ENCODE measurements around the gene DUSP12.
"Not testable (repeated sequence)": the region's sequence is repeated elsewhere in the genome, so short reads cannot be mapped to it uniquely, and the experiment has no call there.

The DUSP12 gene

DNA sequence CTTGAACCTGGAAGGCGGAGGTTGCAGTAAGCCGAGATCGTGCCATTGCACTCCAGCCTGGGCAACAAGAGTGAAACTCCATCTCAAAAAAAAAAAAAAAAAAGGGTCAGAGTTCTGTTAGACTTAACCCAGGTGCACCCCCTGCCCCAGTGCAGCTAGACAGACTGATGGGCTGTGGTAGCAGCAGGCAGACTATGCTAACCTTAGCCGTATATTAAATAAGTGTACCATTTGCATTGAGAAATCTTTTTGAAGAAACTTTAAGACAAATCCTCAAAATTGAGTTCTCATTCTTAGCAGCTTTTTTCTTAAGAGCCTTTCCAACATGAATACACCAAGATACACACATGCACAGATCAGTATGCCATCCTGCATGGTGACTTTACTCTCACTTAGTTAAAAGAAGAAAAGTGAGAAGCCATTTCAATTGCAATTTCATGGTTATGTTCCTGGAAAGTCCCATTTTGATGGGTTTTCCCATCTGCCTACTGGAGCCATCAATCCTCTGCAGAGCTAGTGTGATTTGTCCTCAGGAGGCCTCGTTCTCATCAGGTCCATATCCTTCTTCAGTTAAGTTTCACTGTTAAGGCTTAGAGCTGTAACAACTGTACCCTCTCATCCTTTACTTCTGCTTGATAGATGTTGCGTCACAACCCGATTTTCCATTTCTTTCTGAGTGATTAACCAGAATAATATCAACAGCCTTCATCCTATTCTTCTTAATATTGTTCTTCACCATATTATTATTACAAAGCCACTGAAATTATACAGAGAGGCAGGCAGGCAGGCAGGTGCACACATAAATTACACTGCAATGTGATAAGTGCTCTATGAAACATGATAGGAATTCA, 21.0 kb upstream of the DUSP12 start:
- DNase-seq = no peak

DNA sequence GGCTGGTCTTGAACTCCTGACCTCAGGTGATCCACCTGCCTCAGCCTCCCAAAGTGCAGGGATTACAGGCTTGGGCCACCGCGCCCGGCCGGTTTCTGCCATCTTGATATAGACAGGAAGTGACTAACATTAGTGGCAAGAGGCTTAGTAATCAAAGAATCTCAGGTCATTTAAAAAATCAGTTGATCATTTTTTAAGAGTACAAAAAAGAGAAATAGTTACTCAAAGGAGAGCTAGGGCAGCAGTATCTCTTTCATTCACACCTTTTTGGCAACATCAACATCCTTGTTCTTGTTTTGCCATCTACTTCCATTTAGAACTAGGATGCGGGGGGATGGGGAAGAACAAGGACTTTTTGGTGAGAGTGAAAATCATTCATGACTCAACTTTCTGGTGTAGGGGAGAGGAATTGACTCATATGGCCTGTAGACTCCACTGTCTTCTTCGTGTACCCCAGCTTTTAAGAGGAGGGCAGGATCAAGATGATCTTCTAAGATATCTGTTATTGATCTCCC, 19.5 kb upstream of the DUSP12 start:
- DNase-seq = no peak

DNA sequence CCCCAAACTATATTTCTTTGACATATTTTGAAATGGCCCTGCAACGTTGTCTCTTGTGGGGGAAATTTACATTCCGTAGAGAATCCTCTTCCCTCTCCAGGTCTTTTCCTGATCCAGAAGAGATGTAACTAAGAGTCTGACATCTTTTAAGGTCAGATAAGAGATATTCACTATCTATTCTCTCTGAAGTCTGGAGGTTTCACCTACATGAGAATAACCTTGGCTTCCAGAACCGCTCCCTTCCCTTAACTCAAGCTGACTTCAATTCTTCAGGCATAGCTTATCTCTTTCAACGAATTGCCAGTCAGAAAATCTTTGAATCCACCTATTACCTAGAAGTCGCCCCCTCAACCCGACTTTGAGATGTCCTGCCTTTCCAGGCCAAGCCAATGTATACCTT, 18.3 kb upstream of the DUSP12 start:
- DNase-seq = no peak

DNA sequence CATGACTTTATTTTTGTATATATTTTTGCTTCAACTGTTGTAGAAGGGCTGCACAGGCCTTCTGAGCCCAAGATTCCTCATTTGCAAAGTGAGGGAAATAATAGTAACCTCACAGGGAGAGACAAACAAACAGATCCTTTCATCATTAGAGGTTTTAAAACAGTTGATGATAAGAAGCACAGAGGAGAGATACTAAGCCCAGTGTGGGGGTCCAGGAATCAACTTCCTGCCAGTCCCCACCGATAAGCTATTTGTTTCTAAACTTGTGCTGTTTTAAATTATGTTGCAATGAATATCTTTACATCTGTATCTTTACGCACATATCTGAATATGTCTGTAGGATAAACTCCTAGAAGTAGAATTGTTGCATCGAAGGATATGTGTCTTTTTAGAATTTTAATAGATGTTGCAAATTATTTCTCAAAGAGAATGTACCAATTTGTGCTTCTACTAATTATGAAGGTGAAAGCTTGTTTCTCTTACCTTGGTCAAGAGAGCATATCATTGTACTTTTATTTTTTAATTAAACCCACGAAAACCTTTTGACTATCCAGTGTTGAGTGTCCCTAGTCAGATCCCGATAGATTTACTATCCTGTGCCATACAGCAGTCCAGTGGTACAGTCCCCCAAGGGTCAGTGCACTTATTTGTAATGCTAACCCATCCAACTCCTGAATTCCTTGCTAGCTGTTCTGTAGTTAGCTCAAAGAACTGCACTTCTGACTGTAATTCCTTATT, 17.4 kb upstream of the DUSP12 start:
- DNase-seq = no peak

DNA sequence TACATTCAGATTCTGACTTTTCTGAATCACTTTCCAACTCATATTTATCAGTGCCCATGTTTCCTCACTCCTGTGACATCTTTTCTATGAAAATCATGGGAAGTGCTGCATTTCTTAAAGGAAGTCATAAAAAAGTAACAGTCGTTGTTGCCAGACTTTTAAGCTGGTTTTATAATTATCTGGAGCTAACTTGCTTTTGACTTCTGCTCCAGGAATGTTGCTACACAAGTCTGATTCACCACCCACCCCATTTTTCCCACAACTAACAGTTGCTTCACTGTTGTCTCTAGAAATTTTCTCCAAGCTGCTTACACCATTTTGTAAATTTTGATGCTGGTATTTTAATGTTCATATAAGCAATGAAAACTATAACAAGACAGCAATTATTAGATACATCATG, 16.1 kb upstream of the DUSP12 start:
- no peak for DNase-seq

DNA sequence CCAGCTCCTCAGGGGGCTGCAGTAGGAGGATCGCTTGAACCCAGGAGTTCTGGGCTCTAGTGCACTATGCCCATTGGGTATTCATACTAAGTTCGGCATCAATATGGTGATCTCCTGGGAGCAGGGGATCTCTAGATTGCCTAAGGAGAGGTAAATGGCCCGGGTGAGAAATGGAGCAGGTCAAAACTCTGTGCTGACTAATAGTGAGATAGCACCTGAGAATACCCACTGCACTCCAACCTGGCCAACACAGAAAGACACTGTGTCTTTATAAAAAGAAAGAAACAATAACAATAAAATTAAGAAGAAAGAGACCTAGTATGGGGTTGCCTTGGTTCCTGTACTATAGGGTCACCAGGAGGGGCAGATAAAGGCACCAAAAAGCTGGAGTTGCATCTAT, 13.7 kb upstream of the DUSP12 start:
- DNase-seq = no peak

DNA sequence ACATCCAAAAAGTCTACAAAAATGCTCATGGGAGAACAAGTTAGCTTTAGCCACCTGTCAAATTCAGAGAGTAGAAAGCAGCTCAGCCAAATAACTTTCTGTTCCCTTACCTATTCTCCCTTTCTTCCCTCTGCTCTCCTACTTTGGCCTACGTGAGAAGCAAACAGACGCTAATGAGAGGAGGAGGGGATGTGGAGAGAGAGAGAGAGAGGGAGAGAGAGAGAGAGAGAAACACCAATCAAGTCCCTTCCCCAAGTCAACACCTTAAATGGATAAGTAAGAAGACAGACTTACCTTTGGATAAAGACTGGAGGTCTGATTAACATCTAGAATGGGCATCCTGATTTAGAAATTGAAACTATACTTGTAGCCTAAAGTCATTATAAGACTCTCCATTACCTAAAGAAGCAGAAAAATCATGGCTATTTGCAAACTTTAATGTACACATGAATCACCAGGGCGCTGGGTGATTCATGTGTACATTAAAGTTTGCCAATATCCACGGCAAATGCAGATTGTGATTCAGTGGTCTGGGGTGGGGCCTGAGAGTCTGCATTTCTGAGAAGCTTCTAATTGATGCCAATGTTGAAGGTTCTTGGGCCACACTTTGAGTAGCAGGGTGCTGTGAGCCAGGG, 13.1 kb upstream of the DUSP12 start:
- DNase-seq = no peak

DNA sequence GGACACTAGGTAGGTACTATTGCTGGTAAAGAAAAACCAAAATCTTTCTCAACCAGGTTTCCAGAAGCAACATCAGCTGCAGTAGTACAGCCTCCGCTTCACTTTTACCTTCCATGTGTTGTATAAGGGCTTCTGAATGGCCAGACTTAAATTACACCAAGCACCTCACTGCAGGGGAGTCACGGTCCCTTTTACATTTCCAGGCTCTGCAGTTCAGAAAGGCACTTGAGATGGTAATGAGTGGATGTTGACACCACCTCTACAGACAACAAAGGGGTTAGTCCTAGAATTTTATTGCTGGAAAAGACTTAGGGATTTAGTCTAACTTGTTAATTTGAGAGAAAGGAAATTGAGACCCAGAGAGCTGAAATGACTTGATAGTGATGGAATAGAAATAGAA, 12.0 kb upstream of the DUSP12 start:
- no peak for DNase-seq

DNA sequence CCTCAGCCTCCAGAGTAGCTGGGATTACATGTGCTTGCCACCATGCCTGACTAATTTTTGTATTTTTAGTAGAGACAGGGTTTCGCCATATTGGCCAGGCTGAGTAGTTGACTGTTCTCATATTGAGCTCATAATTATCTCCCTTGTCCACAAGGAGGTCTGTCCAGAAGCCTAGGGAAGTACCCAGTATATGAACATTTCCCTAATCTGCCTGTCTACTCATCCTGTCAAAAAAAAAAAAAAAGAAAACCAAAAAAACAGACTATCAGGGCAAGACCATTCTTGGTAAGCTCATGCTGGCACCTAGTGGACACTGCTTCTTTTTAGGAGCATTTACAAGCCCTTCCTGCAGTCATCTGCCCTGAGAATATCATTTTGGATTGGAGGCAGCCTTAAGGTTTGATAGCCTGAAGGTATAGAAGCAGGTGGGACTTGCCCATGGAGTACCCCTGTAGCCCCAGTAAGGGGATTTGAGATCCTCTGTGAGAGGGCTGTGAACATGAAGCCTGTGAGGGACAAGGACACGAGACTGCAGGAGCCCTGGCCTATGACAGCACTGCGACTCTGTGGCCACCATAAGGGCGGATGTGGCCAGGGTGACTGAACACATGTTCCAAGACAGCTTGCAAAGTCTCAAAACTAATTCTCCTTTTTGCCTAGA, 10.8 kb upstream of the DUSP12 start:
- DNase-seq = peak in 1 of 4 experiments; percentile 6

DNA sequence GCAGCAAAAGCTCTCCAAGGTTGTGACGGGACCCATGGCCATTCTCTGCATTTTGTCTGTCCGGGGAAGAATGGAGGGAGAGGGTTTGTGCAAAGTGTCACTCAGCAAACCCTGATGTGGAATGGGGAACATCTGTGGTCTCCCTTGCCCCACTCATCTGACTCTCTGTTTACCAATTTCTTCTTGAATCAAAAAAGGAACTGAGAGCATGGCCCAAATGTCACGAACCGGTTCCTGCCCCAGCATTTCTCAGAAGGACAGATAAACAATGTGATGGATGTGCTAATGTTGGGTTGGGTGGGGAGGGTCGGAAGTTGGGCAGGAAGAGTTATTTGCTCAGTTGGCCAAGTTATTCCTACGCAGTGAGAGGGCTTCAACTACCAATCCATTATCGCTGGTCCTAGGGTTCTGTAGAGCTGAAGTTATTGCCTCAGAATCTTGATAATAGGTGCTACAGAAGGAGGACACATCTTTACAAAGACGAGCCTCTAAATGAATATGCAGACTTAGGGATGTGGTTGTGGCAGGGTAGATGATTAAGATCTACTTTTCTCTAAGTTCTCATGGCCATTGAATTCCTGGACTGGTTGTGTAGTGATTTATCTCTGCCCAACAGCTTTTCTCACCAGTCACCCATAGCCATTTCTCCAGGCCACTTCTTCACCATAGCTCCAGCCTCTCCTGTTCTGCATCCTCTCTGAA, 9.6 kb upstream of the DUSP12 start:
- DNase-seq = no peak

DNA sequence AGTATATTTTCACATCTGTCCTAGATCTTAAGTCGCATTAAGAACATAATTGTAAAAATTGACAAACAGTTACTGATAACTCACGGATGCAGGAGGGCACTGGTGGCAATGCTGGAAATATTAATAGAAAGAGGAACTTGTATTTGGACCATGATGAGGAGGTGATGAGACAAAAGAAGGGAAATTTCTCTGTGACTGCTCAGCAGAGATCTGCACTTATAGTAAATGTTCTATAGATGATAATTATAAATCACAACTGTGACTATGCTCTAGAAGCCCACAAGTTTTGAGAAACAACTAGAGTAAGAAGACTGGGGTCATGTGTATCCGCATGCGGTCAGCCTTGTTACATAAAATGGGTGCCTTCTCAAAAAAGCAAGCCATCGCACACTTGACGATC, 8.7 kb upstream of the DUSP12 start:
- DNase-seq = no peak

DNA sequence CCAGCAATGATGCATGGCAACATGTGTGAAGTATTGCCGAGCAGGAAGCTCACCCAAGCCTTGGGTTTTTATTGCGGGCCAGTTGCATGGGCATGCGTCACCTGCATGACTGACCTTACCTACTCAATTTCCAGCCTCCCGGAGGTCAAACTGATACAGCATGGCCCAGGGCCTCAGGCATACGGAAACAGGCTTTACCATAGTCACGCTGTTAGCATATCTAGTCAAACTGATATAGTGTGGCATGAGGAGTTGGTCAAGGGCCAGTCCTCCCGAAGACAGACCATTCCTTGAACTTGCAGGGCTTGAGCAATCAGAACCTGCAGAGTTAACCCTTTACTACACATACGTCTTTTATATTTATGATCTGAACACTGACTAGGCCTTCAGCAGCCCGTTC, 6.4 kb upstream of the DUSP12 start:
- no peak for DNase-seq

DNA sequence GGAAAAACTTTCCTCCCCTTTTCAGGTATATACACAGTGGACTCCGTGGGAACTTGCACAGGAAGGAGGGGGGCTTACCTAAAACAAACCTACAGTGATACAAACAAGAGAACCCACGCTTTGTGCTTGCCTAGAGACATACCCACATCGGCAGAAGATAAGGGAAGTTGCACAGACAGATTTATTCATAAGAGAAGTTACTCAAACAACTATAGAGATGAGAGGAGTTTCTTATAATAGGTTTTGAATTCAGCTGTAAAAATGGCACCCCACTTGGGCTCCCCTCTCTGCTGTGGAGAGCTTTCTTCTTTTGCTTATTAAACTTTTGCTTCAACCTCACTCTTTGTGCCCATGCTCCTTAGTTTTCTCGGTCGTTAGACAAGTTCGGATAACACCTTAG, 1.8 kb upstream of the DUSP12 start:
- DNase-seq = no peak

DNA sequence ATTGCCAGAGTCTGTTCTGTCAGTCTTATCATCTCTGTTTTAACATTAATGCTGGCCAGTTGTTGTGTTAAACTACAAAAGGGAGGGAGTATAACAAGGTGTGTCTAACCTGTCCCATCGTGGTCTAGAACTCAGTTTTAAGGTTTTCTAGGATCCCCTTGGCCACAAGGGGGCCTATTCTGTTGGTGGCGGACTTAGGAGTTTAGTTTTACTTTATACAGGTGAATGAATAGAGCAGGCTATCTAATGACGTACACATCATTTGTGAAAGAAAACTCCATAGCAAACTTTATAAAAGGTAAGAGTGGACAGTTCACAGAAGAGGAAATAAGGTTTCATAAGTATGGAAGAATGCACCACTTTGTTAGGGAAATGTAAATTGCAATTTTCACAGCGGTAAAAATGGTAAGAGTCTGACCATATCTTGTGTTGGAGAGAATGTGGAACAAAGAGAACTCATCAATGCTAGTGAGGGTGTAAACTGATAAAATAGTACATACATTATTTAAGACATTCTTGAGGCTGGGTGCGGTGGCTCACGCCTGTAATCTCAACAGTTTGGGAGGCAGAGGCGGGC, 14.0 kb downstream of the DUSP12 start:
- peak in 2 of 4 experiments; percentile 5 to 7 for DNase-seq

DNA sequence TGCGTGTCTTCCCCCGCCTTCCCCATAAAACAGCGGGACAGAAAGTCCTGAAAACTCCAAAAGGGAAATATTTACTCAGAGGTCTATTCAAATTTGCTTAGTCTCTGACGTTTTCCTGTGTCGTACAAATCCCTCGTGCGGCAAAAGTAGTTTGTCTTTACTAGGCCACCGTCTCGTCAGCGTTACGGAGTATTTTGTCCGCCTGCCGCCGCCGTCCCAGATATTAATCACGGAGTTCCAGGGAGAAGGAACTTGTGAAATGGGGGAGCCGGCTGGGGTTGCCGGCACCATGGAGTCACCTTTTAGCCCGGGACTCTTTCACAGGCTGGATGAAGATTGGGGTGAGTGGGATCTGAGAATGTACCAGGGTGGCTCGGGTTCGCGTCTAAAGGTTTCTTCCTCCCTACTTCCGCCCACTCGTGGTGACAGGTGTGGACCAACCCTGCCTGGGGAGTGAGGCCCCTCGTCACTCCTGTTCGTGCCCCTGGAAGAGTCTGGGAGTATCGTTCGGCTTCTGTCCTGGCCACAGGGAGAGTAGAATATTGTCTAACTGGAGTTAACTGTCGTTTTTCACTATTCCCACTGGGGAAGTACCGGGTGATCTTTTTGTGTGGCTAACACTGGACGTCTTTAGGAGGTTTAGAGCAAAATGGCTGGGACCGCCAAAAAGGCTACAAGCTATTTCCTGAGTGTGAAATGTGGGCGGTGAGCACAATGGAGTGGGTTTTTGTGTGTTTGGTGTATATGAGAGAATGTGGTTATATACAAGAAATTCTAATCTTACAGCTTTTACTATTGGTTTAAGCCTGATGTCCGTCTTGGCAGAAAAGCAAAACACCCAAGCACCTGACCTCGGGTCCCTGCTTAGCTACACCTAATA, 16.8 kb downstream of the DUSP12 start, which contains the start of gene ATF6:
Gene ATF6 (plus strand): TSS at position 219 of the 880 bp plus-strand sequence. CDS start 41 bp downstream, at position 260.
- peak; percentile 39 to 71 (median 50) for DNase-seq

DNA sequence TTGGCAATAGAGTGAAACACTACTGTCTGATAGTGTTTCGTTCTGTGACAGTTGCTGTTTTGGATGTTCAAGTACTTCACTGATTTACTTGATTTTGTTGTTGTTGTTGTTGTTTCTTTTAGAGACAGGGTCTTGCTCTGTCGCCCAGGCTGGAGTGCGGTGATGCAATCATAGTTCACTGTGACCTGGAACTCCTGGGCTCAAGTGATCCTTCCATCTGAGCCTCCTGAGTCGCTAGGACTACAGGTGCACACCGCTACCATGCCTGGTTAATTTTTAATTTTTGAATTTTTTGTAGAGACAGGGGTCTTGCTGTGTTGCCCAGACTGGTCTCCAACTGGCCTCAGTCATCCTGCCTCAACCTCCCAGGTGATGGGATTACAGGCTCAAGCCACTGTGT, 18.9 kb downstream of the DUSP12 start:
- DNase-seq = no peak

DNA sequence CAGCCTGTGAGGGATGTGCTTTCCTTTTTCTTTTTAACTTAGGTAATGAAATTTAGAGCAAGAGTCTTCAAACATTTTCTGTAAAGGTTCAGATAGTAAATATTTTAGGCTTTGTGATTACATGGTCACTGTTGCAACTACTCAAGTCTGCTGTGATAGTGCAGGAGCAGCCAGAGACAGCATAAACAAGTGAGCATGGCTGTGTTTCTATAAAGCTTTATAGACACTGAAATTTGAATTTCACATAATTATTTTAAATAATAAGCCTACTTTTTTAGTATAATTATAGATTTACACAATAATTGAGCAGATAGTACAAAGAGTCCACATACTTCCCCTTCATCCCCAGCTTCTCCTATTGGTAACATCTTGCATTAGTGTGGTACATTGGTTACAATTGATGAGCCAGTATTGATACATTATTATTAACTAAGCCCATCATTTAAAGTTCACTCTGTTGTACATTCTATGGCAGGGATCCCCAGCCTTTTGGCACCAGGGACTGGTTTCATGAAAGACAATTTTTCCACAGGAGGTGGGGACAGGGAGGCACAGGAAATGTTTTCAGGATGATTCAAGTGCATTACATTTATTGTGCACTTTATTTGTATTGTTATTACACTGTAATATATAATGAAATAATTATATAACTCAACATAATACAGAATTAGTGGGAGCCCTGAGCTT, 19.5 kb downstream of the DUSP12 start:
- no peak for DNase-seq

DNA sequence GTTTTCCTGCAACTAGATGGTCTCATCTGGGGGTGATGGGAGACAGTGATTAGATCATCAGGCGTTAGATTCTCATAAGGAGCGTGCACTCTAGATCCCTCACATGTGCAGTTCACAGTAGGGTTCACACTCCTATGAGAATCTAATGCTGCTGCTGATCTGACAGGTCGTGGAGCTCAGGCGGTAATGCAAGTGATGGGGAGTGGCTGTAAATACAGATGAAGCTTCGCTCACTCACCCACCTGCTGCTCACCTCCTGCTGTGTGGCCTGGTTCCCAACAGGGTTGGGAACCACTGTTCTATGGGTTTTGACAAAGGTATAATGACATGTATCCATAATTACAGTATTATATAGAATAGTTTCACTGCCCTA, 20.1 kb downstream of the DUSP12 start:
- not testable (repeated sequence) for DNase-seq

DNA sequence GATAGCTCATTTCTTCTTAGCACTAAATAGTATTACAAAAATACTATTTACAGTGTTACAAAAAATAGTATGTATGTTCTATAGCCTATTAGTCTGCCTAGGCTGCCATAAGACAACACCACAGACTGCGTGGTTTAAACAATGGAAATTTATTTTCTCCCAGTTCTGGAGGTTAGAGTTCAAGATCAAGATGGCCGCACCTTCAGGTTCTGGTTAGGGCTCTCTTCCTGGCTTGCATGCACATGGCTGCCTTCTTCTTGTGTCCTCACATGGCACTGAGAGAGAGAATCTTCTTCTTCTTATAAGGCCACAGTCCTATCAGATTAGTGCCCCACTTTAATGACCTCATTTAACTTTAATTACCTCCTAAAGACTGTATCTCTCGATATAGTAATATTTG, 20.7 kb downstream of the DUSP12 start:
- DNase-seq = no peak

DNA sequence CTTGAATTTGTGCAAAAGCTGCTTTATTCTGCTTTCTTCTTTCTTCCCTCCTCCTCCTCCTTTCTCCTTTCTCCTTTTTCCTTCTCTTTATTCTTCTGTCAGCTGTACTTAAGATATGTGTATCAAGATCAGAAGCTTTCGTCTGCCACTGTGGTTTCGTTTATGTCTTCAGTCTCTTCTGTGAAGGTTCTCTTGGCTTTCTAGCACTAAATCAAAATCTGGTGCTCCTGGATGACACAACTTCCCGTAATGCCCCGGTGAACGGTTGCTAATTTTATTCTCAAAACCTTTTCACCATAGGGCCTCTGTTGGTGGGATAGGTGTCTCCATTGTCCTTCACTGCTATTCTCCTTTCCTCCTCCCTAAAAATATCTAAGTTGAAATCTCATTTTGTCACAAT, 21.6 kb downstream of the DUSP12 start:
- no peak for DNase-seq

Measured in activated CD4-positive, CD25-positive, alpha-beta regulatory T cell (primary cell).